CD4-positive, alpha-beta T cell (primary cell): ENCODE measurements around the gene TLE1. TPM values are rescaled to one million over a fixed set of nuclear protein-coding genes. Genes with fewer than 3 reads are reported as not detected.

Experiments used
- ATAC-seq: fragments of 200-7000 bp; cut with Tn5 transposase; one replicate; pipeline ENCODE4 v1.10.0; 2022; ENCODE audit warnings: mild to moderate bottlenecking; ENCODE audit not compliant: poor library complexity
- CTCF ChIA-PET: fragments of 350-600 bp; sonication (Branson Sonifier 250); formaldehyde crosslinking; loops from one replicate; lab custom pipeline; 2021; ENCODE audit warnings: antibody characterized with exemption, inconsistent platforms; lab: Charles Lee
- POLR2A ChIA-PET: fragments of 350-600 bp; sonication (Branson Sonifier 250); formaldehyde crosslinking; loops from one replicate; lab custom pipeline; 2021; ENCODE audit warnings: antibody characterized with exemption, inconsistent platforms; lab: Charles Lee
- DNase-seq, 14 experiments: peaks; one replicate each; pipeline ENCODE4 v3.0.0-alpha.2; 2013 to 2020; ENCODE audit warnings: mixed read lengths in 2 of 14
- H3K27ac ChIP-seq, 2 donors: one replicate each; pipeline versions ENCODE4 v1.5.1 to v1.7.0; 2013; ENCODE audit warnings: low read length in 2 of 2, low read depth in 1 of 2, mild to moderate bottlenecking in 1 of 2
- H3K27me3 ChIP-seq, 2 experiments: 1 replicate in 1 of 2; 2 replicates in 1 of 2; pipeline versions ENCODE4 v1.6.1 to v1.7.0; 2013; ENCODE audit warnings: low read length in 2 of 2, control low read depth in 1 of 2, mild to moderate bottlenecking in 1 of 2, moderate library complexity in 1 of 2; ENCODE audit not compliant: insufficient read depth in 2 of 2, control insufficient read depth in 1 of 2
- H3K36me3 ChIP-seq: one replicate; pipeline ENCODE4 v1.6.1; 2013; ENCODE audit warnings: low read length, control low read depth; ENCODE audit not compliant: insufficient read depth
- H3K4me1 ChIP-seq: one replicate; pipeline ENCODE4 v1.6.1; 2013; ENCODE audit warnings: low read length, control low read depth; ENCODE audit not compliant: insufficient read depth
- H3K4me3 ChIP-seq: one replicate; pipeline ENCODE4 v1.5.1; 2013; ENCODE audit warnings: mild to moderate bottlenecking, low read length, moderate library complexity
- H3K9me3 ChIP-seq, 2 experiments: 1 replicate in 1 of 2; 2 replicates in 1 of 2; pipeline versions ENCODE4 v1.6.1 to v1.7.0; 2013; ENCODE audit warnings: low read length in 2 of 2, mild to moderate bottlenecking in 2 of 2, control low read depth in 1 of 2, moderate library complexity in 1 of 2; ENCODE audit not compliant: control insufficient read depth in 1 of 2, insufficient read depth in 1 of 2
- H3K27ac Mint-ChIP-seq: one replicate; pipeline ENCODE4 v1.8.0; 2020; ENCODE audit warnings: mixed read lengths
- H3K27me3 Mint-ChIP-seq: one replicate; pipeline ENCODE4 v1.8.0; 2021; ENCODE audit warnings: mixed read lengths
- H3K36me3 Mint-ChIP-seq: one replicate; pipeline ENCODE4 v1.8.0; 2021; ENCODE audit warnings: low read depth, mixed read lengths
- H3K4me1 Mint-ChIP-seq: one replicate; pipeline ENCODE4 v1.8.0; 2021; ENCODE audit warnings: low read depth, mixed read lengths
- H3K4me3 Mint-ChIP-seq: one replicate; pipeline ENCODE4 v1.8.0; 2020; ENCODE audit warnings: mild to moderate bottlenecking, mixed read lengths
- H3K9me3 Mint-ChIP-seq: one replicate; pipeline ENCODE4 v1.8.0; 2020; ENCODE audit warnings: mixed read lengths
- intact Hi-C, 2 experiments: fragments of 100-400 bp; cut with DNase I in 1 of 2; cut with micrococcal nuclease in 1 of 2; formaldehyde crosslinking; loops; one replicate each; pipeline versions ENCODE4 v1.15.1 to v1.9.0; 2023 to 2025; cut with DNase I, micrococcal nuclease
- total RNA-seq, 174 experiments: library from RNA in 2 of 174; stranded (reverse) in 2 of 174; gene quantifications; one replicate each; pipeline ENCODE4 v1.2.3 and lab custom pipeline; 2021 to 2026
- TF ChIP-seq, protein P1 (sequence below): fragments of 200-600 bp; IDR thresholded peaks from one replicate; pipeline ENCODE4 v1.8.0; 2022; ENCODE audit warnings: antibody characterized with exemption, mild to moderate bottlenecking

TLE1 gene
- total RNA-seq, 2 experiments from 2014 or later: 3.4 to 3.5 TPM

DNA sequence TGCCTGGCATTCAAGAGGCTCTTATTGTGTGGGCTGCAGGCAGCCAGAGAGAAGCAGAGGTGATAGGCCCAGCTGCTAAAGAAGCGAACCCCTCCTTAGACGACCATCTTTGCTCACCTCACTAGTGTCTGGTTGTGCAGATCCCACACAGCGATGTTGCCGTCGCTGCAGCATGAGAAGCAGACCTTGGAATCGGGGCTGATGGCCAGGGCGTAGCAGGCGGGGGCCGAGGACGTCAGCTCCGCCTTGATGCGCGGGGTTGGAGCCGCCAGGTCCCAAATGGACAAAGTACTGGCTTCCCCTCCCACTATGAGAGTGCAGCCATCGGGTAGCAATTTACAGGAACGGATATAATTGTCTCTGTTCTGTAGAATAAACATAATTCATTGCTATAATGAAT, 98.7 kb downstream of the TLE1 start:
- Mint-ChIP-seq H3K4me1 (no peaks in the 10 kb centered on the region), H3K9me3 (no peaks in the 10 kb centered on the region), H3K4me3 (no peak overlapping the region), H3K27me3 (peaks cover 4% of the 10 kb centered on the region), H3K27ac (no peak overlapping the region), H3K36me3 (no peaks in the 10 kb centered on the region)
- ATAC-seq (no peak), DNase-seq (no peak)
- no peak overlapping the region for H3K4me3 ChIP-seq
- H3K27me3 ChIP-seq: no peaks in the 10 kb centered on the region
- TF ChIP-seq, protein P1, sequence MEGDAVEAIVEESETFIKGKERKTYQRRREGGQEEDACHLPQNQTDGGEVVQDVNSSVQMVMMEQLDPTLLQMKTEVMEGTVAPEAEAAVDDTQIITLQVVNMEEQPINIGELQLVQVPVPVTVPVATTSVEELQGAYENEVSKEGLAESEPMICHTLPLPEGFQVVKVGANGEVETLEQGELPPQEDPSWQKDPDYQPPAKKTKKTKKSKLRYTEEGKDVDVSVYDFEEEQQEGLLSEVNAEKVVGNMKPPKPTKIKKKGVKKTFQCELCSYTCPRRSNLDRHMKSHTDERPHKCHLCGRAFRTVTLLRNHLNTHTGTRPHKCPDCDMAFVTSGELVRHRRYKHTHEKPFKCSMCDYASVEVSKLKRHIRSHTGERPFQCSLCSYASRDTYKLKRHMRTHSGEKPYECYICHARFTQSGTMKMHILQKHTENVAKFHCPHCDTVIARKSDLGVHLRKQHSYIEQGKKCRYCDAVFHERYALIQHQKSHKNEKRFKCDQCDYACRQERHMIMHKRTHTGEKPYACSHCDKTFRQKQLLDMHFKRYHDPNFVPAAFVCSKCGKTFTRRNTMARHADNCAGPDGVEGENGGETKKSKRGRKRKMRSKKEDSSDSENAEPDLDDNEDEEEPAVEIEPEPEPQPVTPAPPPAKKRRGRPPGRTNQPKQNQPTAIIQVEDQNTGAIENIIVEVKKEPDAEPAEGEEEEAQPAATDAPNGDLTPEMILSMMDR: no peak
- H3K4me1 ChIP-seq: no peaks in the 10 kb centered on the region
- H3K36me3 ChIP-seq: no peaks in the 10 kb centered on the region
- H3K9me3 ChIP-seq: peaks cover 0 to 15% of the 10 kb centered on the region in 2 experiments
- H3K27ac ChIP-seq: no peak overlapping the region
- CTCF ChIA-PET: no interaction called here
- POLR2A ChIA-PET: no interaction called here
- intact Hi-C loops: no loop called here

DNA sequence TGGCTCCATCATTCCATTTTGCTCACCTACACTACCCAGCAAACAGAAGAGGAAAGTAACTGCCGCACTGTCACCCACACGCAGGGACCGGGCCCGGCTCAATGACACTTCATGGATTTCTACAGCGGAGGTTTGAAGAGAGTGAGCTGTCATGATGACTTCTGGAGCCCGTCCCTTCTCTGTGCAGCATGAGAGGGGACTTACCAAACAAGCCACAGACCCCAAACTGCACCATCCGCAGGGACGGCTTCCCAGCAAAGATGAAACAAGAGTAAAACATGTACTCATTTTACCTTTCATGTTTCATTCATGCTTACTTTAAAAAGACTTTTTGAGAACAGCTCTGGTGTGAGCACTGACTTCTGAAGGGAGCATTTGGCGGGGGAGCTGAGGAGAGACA, 99.5 kb downstream of the TLE1 start:
- peaks cover 0 to 18% of the 10 kb centered on the region in 2 experiments for H3K9me3 ChIP-seq
- no peak overlapping the region for H3K27ac Mint-ChIP-seq
- ChIA-PET POLR2A (no interaction called here), CTCF (no interaction called here)
- H3K36me3 ChIP-seq: no peaks in the 10 kb centered on the region
- no peak overlapping the region for H3K4me3 Mint-ChIP-seq
- ATAC-seq (no peak), DNase-seq (no peak)
- no peak overlapping the region for H3K4me3 ChIP-seq
- no peak overlapping the region for H3K27ac ChIP-seq
- H3K27me3 ChIP-seq: no peaks in the 10 kb centered on the region
- intact Hi-C loops: no loop called here
- TF ChIP-seq, protein P1: no peak
- H3K9me3 Mint-ChIP-seq: no peaks in the 10 kb centered on the region
- H3K4me1 Mint-ChIP-seq: no peaks in the 10 kb centered on the region
- H3K27me3 Mint-ChIP-seq: peaks cover 4% of the 10 kb centered on the region
- no peaks in the 10 kb centered on the region for H3K4me1 ChIP-seq
- no peaks in the 10 kb centered on the region for H3K36me3 Mint-ChIP-seq

DNA sequence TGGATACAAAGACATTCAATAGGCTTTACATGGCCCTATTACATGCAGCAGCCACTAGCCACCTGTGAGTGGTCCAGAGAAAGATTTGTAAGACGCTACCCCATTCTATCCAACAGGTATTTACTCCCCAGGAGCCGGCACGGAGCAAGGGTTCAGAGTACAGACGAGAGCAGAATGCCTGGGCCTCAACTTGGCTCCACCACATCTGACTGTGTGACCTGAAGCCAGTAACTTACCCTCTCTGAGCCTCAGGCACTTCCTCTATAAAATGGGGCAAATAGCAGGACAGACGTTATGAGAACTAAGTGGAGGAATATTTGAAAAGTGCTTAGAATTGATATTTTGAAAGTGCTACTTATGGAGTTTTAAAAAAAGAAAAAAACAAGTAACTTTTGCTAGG, 100.0 kb downstream of the TLE1 start:
- POLR2A ChIA-PET: no interaction called here
- no peak overlapping the region for H3K27ac Mint-ChIP-seq
- peaks cover 4% of the 10 kb centered on the region for H3K27me3 Mint-ChIP-seq

More for the DNA sequence above, 100.0 kb downstream of the TLE1 start:
- ATAC-seq (no peak), DNase-seq (no peak)
- Mint-ChIP-seq H3K9me3 (no peaks in the 10 kb centered on the region), H3K4me1 (no peaks in the 10 kb centered on the region), H3K4me3 (no peak overlapping the region), H3K36me3 (no peaks in the 10 kb centered on the region)
- H3K4me3 ChIP-seq: no peak overlapping the region
- H3K9me3 ChIP-seq: peaks cover 0 to 18% of the 10 kb centered on the region in 2 experiments
- H3K27me3 ChIP-seq: no peaks in the 10 kb centered on the region
- TF ChIP-seq, protein P1: no peak
- CTCF ChIA-PET: no interaction called here
- no peaks in the 10 kb centered on the region for H3K36me3 ChIP-seq
- H3K27ac ChIP-seq: no peak overlapping the region
- H3K4me1 ChIP-seq: no peaks in the 10 kb centered on the region
- intact Hi-C loops: no loop called here
